GM12892 (cell line): Measurements from ENCODE around the gene TMEM14B.

Source experiments
- POLR2A ChIP-seq: IDR thresholded peaks from 2 replicates; pipeline ENCODE4 v1.6.1; 2011; ENCODE audit warnings: low read depth, low read length, control low read depth
- TAF1 ChIP-seq: IDR thresholded peaks from 2 replicates; pipeline ENCODE4 v1.6.1; 2011; ENCODE audit warnings: low read depth, mild to moderate bottlenecking, control low read depth, low read length, borderline replicate concordance

DNA sequence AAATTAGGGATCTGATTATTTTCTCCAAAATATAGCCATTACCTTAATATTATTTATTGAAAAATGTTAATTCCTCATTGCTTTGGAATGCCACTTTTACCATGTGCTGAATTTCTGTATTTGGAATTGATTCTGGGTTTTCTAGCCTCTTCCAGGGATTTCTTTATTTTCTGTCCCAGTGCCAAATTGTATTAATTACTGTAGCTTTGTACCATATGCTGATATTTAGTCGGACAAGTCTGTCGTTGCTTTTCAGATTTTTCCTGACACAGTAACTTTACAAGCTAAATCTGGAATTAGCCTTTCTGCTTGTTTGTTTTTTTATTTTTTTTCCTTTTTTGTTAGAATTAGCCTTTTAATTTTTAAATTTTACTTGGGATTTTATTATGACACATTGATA lies 10.9 kb upstream of the TMEM14B start:
- TF ChIP-seq TAF1, result no peak
- TF ChIP-seq POLR2A, result no peak
